HL-60/S4 treated with phorbol 12-myristate 13-acetate at 8.2 ng/mL for 4 days and 3 days (cell line): ENCODE results near the gene KCNJ6.
"Not testable (repeated sequence)": the region's sequence is repeated elsewhere in the genome, so short reads cannot be mapped to it uniquely, and the experiment has no call there.

Source experiments
- in situ Hi-C: fragments of 300-500 bp; cut with MboI; formaldehyde crosslinking; loops from 2 replicates; pipeline ENCODE4 v1.15.0; 2022; ENCODE audit warnings: low sequenced_read_pairs

KCNJ6 gene, protein sequence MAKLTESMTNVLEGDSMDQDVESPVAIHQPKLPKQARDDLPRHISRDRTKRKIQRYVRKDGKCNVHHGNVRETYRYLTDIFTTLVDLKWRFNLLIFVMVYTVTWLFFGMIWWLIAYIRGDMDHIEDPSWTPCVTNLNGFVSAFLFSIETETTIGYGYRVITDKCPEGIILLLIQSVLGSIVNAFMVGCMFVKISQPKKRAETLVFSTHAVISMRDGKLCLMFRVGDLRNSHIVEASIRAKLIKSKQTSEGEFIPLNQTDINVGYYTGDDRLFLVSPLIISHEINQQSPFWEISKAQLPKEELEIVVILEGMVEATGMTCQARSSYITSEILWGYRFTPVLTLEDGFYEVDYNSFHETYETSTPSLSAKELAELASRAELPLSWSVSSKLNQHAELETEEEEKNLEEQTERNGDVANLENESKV

DNA sequence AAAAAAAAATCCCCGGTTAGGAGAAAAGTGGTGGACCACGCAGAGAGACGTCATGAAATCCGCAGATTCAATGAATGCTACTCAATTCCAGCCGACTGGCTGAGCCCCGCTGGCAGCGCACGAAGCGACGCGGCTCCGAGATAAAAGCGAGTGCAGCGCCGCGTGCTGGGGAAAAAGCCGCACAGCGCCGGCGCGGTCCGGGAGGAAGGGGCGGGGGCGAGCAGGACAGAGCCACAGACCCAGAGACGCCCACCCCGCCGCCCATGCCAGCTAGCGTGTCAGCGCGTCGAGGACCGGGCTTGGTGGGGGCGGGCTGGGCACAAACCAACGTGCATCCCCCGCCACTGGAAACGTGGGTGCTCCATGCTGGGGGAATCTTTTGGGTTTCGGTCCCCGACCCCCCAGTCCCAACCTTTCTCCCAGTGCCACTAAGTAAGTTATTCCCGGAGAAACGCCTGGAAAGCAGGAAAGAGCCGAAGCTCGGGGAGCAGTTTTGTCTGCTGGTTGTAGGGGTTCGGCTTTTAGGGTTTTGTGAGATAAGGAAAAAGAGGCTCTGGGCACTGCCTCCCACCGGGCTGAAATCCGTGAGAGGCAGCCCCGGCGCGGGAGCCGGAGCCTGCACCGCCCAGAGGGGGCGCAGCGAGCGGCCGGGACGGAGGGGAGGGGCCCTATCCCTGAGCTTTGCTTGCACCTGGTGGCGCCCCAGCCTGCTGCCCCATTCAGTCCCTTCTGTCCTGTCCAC, at the start of gene KCNJ6:
TSS of gene KCNJ6 (minus strand) at position 148 of the 742 bp plus-strand sequence. CDS start 75,775 bp downstream, outside the sequence.
- in situ Hi-C loops = no loop called here

DNA sequence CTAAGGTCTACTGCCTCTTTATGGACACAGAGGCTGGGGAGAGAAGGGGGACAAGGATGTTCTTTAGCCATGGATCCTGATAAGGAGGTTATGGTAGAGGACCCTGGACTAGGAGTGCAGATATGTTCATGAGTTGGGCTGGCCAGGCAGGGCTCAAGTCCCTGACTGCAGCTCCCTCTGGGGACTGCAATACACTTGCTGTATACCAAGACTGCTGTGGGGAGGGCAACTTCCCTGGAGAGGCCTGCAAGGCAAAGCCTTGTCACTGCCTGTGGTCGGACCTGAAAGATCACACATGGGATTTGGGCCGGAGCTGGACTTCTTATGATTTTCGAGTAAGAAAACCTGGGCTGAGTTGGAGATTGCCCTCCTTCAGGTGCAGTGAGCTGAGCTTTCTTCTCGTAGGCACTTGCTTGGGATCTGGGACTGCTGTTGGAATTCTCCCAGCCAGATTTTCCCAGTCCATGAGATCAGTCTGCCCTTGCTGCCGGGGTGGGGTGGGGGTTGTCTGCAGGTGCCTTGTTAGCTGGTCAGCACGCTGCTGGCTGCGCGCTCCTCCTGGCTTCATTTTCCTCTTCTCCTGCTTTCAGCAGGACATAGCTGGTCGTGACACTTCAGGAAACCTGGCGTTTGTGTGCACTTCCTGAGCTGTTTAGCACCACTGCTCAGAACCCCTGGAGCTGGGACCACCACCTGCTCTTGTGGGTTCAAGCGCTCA, 49.0 kb upstream of the KCNJ6 start:
- in situ Hi-C loops = no loop called here

DNA sequence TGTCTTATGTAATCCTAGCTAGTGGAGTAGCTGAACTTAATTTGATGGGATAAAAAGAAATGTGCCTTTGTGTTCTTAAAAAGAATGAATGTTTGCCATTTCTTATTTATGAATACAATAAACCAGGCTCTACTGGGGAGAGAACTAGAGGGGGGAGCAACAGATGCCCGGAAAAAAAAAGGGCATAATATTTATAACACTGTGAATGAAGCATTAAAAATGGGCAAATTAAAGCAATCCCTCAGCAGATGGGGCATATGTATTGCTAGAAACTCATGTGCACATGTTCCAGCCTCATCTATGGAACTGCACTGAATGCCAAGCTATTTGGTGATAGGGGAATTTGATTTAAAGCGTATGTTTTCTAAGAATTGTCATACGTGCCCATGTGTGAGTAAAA, 42.3 kb upstream of the KCNJ6 start:
- in situ Hi-C loops = no loop called here

DNA sequence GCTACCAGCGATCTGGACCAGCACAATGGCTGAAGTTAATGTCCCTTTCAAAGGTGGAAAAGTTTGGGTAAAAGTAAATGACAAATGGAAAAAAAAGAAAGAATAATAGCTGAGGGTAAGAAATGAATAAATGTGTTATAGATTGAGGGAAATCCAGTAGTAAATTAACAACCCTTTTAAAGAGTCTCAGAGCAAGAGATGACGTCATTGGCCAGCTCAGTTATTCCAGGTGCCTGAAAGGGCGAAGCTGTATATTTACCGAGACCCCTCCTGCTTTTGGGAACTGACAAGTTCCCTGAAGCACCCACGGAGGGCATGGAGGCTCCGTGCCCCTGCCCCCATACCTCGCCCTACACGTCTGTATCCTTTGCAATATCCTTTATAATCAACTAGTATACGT, 40.5 kb upstream of the KCNJ6 start:
- in situ Hi-C loops = no loop called here

DNA sequence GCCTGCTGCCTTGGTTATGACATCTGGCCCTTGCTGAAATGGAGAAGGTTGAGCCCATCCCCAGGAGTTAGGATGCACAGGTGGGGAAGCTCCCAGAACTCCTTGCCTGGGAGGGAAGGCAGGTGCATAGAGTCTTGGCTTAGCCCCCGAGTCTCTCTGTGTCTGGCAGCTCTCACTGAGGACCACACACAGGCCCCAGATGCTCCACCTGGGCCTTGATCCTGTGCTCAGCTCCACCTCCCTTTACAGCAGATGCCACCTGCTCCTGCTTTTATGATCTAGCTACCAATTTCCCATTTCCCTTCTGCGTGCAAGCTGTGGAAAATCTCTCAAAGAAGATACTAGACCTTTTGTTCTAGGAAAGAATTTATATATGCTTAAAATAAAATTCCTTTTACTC, 28.8 kb upstream of the KCNJ6 start:
- in situ Hi-C loops = no loop called here

DNA sequence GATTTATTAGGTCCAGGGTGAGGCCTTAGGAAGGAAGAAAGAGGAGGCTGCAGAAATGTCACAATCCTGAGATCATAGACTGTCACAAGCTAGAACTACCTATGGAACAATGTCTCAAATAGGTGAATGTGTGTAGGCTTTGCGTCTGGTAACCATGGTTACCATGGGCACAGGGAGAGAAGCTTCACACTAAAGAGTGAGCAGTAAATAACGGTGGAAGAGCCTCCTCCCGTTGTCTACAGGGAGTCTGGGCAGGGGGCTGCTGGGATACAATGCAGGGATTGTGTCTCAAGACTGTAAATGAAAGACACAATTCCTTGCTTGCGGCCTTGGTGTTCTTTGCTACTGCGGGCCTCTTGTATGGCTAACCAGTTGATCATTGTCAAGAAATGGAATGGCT, 28.2 kb upstream of the KCNJ6 start:
- in situ Hi-C loops = no loop called here

DNA sequence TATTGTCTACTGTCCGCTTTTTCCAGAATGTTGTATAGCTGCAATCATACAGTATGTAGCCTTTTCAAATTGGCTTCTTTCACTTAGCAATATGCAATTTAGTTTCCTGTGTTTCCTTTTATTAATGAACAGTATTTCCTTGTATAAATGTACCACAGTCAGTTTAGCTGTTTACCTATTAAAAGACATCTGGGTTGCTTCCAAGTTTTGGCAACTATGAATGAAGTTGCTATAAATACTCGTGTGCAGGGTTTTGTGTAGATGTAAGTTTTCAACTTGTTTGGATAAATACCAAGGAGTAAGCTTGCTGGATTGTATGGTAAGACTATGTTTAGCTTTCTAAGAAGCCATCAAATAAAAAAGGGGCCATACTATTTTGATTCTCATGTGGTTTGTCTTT, 24.4 kb upstream of the KCNJ6 start:
- in situ Hi-C loops = no loop called here

DNA sequence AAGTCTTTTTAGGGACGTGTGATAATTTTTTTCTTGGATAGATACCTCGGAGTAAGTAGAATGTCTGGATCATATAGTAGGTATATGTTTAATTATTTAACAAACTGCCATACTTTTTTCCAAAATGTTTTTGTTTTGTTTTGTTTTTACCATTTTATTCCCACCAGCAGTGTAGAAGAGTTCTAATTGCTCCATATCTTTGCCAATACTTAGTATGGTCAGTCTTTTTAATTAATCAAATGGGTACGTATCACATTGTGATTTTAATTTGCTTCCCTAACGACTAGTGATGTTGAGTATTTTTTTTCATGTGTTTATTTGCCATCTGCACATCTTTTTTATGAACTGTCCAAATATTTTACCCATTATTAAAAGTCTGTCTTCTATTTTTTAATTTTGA, 23.6 kb upstream of the KCNJ6 start:
- in situ Hi-C loops = no loop called here

DNA sequence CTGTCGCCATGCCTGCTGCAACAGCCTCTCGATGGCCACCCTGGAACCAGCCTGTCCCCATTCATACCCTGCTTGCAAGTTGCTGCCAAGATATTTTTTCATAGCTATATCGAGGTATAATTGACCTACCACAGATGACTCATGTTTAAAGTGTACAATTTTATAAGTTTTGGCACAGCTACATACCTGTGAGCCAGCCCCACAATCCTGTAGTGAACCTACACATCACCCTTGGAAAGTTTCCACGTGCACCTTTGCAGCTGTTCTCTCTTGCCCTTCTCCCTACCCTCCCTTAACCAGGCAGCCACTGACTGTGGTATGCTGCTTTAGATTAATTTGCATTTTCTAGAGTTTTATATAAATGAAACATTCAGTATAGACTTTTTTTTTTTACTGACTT, 23.0 kb upstream of the KCNJ6 start:
- in situ Hi-C loops = no loop called here

DNA sequence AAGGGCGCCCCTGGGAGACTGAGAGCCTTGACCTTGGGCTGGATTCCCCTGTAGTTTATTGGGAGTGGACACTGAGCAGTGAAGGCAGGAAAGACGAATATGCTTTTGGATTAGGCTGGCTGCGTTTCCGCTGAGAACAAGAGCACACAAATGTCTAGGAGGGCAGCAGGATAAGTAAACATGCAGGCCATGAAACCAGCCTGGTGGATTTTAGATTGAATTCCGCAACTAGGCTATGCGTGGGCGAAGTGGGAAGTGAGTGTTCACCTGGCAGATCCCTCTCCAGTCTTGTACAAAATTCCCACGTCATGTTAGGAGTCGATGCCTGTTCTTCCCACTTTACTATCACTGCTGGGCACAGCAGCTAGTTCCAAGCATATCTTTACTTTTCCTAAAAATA, 21.4 kb upstream of the KCNJ6 start:
- in situ Hi-C loops = no loop called here

DNA sequence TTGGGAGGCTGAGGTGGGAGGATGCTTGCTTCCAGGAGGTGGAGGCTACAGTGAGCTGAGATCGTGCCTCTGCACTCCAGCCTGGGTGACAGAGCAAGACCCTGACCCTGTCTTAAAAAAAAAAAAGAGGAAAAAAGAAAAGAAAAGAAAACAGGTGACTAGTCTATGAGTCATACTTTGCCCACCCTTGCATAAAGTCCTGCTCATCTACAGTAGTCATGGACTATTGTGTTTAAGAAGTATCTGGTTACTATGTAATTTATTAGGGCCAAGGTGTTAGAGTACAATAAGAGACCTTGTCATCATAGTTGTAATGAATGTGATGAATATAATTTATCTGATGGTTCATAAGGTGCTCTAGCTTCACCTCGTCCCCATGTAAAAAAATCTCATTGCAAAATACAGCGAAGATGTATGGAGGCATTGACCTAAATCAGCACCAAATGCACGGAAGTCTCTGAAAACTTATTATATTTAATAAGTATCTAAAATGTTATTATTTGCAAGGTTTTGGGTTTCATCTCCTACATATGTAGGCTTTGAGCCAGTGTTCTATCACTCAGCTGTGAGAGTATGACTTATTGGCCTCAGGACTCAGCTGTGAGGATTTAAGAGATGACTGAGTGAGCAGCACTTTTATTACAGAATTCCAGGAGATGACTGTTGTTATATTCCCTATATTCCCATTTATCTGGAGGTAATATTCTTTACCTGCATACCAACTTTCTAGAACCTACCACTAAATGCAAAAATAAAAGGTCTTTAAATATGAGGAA, 19.9 kb upstream of the KCNJ6 start:
- in situ Hi-C loops = no loop called here

DNA sequence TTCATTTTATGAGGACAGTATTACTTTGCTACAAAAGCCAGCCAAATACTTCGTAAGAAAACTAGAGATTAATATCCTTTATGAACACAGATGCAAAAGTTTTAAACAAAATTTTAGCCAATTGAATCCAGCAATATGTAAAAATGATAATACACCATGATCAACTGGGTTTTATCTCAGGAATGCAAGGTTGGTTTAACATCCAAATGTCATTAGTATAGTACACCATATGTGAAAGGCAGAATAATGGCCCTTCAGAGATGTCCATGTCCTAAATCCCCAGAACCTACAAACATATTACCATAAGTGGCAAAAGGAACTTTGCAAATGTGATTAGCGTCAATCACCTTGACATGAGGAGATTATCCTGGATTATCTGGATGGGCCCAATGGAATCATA, 16.7 kb upstream of the KCNJ6 start:
- in situ Hi-C loops = no loop called here

DNA sequence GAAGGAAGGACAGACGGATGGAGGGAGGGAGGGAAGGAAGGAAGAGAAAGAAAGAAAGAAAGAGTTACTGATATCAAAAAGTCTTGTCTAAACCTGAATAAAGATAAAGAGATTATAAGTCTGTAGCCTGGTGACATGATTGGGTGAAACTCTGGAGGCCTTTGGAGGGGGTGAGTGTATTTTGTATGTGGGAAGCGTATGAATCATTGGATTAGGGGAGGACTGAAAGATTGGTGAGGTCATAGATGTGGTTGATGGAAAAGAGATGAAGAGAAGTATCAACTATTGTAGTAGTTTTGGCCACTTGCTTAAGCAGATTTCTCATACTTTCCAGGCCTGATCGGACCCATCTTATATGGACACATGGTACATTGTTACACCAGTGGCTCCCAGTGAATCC, 11.5 kb upstream of the KCNJ6 start:
- in situ Hi-C loops = no loop called here

DNA sequence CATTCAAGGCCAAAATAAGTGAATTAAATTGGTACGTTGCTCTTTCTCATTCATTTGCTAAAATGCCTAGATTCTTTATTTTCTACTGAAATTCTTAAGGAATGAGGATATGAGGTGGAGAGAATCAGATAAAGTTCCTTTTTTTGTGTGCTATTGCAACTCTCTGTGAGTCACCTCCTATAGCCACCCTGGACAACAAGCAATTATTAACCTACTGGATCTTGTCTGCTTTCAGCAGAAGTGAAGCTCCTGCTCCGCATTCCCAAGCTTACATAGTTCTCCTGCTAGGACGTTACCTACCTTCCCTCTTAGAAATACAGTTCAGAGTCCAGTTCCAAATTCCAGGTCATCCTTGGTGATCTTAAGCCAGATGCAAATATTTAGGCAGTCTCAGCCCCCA, 4.8 kb upstream of the KCNJ6 start:
- in situ Hi-C loops = no loop called here

DNA sequence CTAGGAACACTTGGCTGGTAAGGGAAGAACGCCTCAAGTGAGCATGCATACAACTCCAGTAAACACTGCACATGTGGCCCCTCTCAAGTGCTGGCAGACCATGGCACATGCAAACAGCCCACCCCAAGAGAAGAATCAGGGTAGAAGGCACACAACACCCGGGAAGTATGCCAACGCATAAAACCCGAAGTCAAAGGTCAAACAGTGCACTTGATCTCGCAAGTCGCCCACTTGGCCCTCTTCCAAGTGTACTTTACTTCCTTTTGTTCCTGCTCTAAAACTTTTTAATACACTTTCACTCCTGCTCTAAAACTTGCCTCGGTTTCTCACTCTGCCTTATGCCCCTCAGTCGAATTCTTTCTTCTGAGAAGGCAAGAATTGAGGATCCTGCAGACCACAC, 4.0 kb upstream of the KCNJ6 start:
- in situ Hi-C loops = not testable (repeated sequence)

DNA sequence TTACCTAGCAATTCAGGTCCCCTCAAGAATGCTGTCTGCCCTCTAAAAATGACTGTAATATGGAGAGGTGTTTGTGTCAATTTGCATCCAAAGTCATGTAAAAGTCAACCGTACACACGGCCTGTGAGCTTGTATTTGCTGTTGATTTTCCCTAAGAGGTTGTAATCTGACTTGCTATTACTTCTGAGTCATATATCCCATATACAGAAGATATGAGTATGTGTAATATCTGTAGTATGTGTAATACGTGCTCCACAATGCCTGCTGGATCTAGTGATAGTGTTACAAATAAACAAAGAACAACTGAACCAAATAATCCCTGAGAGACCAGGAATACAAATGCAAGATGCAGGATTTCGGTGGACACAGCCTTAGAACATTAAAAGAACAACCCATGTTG, 1.4 kb upstream of the KCNJ6 start:
- in situ Hi-C loops = no loop called here

DNA sequence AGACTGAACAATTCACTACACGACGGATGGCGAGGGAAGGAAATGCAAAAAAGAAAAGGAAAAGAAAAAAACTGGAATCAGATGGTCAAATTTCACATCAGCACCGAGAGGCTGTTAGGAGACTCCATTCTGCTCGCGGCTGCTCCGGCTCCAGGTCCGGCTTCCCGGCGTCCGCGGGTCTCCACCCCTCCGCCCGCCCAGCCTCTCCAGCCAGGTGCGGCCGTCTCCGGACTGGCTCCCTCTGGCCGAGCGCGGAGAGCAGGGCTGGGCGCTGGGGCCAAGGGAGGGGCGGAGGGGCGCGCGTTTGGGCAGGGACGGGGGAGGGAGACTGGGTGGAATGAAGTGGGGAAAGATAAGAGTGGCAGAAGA, 332 bp downstream of the KCNJ6 start:
- in situ Hi-C loops = no loop called here

DNA sequence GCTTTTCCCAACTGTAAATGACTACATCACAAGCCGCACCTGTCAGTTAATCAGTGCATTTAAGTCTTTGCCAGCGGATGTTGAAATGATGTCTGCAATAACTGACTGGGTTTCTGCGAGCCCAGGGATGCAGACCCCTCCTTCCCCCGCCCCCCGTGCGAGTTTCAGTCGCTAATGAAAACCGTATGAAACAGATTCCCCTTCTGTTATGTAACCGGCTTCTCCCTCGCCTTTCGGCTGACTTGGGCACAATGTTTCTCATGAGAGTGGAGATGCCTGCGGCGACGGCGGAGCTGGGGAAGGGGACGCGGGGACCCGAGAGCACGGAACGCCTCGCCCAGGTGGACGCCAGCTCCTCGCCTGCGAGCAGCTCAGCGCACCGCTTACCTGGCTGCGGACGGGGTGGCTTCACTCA, 753 bp downstream of the KCNJ6 start:
- in situ Hi-C loops = no loop called here

DNA sequence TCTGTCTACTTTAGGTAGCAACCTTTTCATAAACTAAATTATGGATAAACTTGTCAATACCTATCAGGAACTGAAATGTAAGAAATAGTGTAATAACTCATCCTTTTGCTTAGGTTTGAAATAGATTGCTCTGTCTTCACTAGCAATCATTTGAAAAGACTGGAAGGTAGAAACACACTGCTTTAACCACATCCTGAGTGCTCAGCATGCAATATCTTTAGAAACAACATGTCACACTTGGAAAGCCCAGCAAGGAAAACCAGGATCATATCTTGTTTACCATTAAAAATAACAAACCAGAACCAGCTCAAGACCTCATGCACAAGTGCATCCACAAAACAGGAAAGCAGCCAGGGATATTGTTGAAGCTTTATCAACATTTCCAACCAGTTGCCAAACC, 3.6 kb downstream of the KCNJ6 start:
- in situ Hi-C loops = no loop called here

DNA sequence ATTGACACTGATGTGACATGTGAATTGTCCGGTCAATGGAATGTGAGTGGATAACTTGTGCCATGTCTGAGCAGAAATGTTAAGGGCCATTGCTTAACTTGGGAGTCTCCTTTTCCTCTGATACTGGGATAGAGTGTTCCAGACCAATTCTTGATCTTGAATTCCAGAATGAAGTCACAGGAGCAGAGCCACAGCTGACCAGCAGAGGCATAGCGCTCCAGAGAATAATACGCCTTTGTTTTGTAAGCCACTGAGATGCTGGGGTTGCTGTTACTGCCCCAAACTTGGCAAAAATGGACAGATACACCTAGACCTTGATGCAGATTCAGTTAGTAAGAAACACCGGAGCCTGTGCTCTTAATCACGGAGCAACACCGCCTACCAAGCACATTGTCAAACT, 6.3 kb downstream of the KCNJ6 start:
- in situ Hi-C loops = no loop called here

DNA sequence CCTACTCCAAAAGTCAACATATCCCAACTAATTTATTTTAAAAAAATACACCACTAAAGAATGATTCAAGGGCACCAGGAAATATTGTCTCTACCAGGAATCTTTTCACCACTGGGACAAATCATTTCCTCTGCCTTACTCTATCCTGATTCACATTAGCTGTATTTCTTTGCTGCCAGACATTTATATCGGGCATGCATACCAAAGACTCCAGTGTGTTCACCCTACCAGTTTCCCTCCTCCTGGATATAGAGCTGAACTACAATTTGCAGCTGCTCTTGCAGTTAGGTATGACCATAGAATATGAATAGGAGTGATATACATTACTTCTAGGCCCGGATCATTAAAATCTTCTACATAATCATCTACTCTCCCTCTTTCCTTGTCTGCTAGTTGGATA, 7.6 kb downstream of the KCNJ6 start:
- in situ Hi-C loops = no loop called here
